K562 (cell line): ENCODE data around the gene FBLN2. TPM values are rescaled to one million over a fixed set of nuclear protein-coding genes. Genes with fewer than 3 reads are reported as not detected.
A peak's percentile ranks its signal among the peaks of the same experiment; 100 is the strongest.

ENCODE experiments used
- ATF7 ChIP-seq: fragments of 450-650 bp; IDR thresholded peaks from 2 replicates; pipeline ENCODE4 v1.7.1; 2014; ENCODE audit warnings: mild to moderate bottlenecking, moderate library complexity
- CBFA2T2 ChIP-seq: fragments of 450-650 bp; conservative IDR thresholded peaks from 2 replicates; pipeline ENCODE4 v1.6.1; 2017; ENCODE audit warnings: mild to moderate bottlenecking
- CHD4 ChIP-seq: fragments of 200-600 bp; sonication (generic); IDR thresholded peaks from 3 replicates; pipeline ENCODE4 v1.6.1; 2012; ENCODE audit warnings: low read depth, mild to moderate bottlenecking, mixed read lengths, low read length, inconsistent platforms; ENCODE audit not compliant: insufficient read depth, insufficient replicate concordance, poor library complexity, severe bottlenecking
- EGR1 ChIP-seq: fragments of 450-650 bp; conservative IDR thresholded peaks from 2 replicates; pipeline ENCODE4 v1.6.1; 2017; ENCODE audit warnings: mild to moderate bottlenecking
- ELF2 ChIP-seq: fragments of 250-450 bp; sonication (Bioruptor Pico); IDR thresholded peaks from 2 replicates; pipeline ENCODE4 v1.5.0; 2021; ENCODE audit warnings: mild to moderate bottlenecking
- ETS2 ChIP-seq: IDR thresholded peaks from 2 replicates; pipeline ENCODE4 v1.6.1; 2016; ENCODE audit warnings: borderline replicate concordance, missing genetic modification characterization, mild to moderate bottlenecking, moderate library complexity, missing compliant biosample characterization; ENCODE audit not compliant: poor library complexity, severe bottlenecking
- GTF2E2 ChIP-seq: fragments of 200-800 bp; sonication (Bioruptor generic); IDR thresholded peaks from 2 replicates; pipeline ENCODE4 v1.6.1; 2016; ENCODE audit warnings: missing genetic modification characterization, missing compliant biosample characterization
- KLF6 ChIP-seq: fragments of 250-450 bp; sonication (Bioruptor Pico); IDR thresholded peaks from 2 replicates; pipeline ENCODE4 v1.4.0; 2020; ENCODE audit warnings: mild to moderate bottlenecking, moderate library complexity, borderline replicate concordance
- NEUROD1 ChIP-seq: fragments of 150-350 bp; IDR thresholded peaks from 2 replicates; pipeline ENCODE4 v1.6.1; 2014; ENCODE audit warnings: borderline replicate concordance, low read length, low read depth; ENCODE audit not compliant: partially characterized antibody
- NFE2 ChIP-seq: IDR thresholded peaks from 2 replicates; pipeline ENCODE4 v1.6.1; 2014; ENCODE audit warnings: antibody characterized with exemption, low read depth
- NR2C2 ChIP-seq, 2 experiments: fragments of 200-800 bp in 1 of 2; sonication (Bioruptor generic) in 1 of 2; sonication (generic) in 1 of 2; formaldehyde crosslinking in 1 of 2; IDR thresholded peaks; 2 replicates each; pipeline versions ENCODE4 v1.6.1 to v1.8.0; 2016 to 2022; ENCODE audit warnings: mild to moderate bottlenecking in 1 of 2, missing compliant biosample characterization in 1 of 2, missing genetic modification characterization in 1 of 2, missing genetic modification reagents in 1 of 2
- STAT5B ChIP-seq: fragments of 250-450 bp; sonication (Bioruptor Pico); IDR thresholded peaks from 2 replicates; pipeline ENCODE4 v1.8.0; 2021; ENCODE audit warnings: mild to moderate bottlenecking, inconsistent platforms
- TEAD4 ChIP-seq, 2 experiments: sonication (generic) in 1 of 2; formaldehyde crosslinking in 1 of 2; IDR thresholded peaks; 2 replicates each; pipeline versions ENCODE4 v1.6.1 to v1.8.0; 2012 to 2022; ENCODE audit warnings: borderline replicate concordance in 1 of 2, inconsistent platforms in 1 of 2, low read length in 1 of 2, mild to moderate bottlenecking in 1 of 2, missing genetic modification reagents in 1 of 2
- YBX1 ChIP-seq: fragments of 450-650 bp; IDR thresholded peaks from 2 replicates; pipeline ENCODE4 v1.7.1; 2016; ENCODE audit warnings: mild to moderate bottlenecking
- ZNF224 ChIP-seq: sonication (generic); formaldehyde crosslinking; IDR thresholded peaks from 2 replicates; pipeline ENCODE4 v1.8.0; 2022; ENCODE audit warnings: mild to moderate bottlenecking, missing genetic modification reagents
- ZNF592 ChIP-seq: fragments of 450-650 bp; IDR thresholded peaks from 2 replicates; pipeline ENCODE4 v1.6.1; 2017; ENCODE audit warnings: antibody characterized with exemption, mild to moderate bottlenecking
- polyA plus RNA-seq, 8 experiments: library from polyadenylated mRNA; depleted of rRNA in 4 of 8; stranded (reverse) in 5 of 8; unstranded in 3 of 8; fragments of >200 nt; fragmentation: Nextera tagmentation in 2 of 8; fragmentation: Illumina TruSeq in 1 of 8; extraction: Ambion mirVana in 2 of 8; extraction: Trizol in 1 of 8; gene quantifications; 2 replicates each; pipeline versions ENCODE4 v1.2.1 to v1.2.3, GENCODE V29; 2011 to 2014; ENCODE audit warnings: inconsistent platforms in 1 of 8, missing spikeins in 1 of 8
- total RNA-seq, 7 experiments: library from RNA; depleted of rRNA in 6 of 7; stranded (reverse); fragments of >200 nt in 6 of 7; fragmentation: Illumina TruSeq in 2 of 7; extraction: Trizol in 2 of 7; gene quantifications; 2 replicates each; pipeline versions ENCODE4 v1.2.1 to v1.2.3, GENCODE V29; 2011 to 2021; ENCODE audit warnings: low replicate concordance in 1 of 7
- TF ChIP-seq, protein P1 (sequence below): fragments of 250-450 bp; sonication (Bioruptor Pico); IDR thresholded peaks from 2 replicates; pipeline ENCODE4 v1.8.0; 2021; ENCODE audit warnings: moderate library complexity, mild to moderate bottlenecking, inconsistent platforms
- TF ChIP-seq, protein P2 (sequence below): sonication (generic); formaldehyde crosslinking; IDR thresholded peaks from 2 replicates; pipeline ENCODE4 v1.8.1; 2022; ENCODE audit warnings: missing genetic modification reagents
- TF ChIP-seq, protein P3 (sequence below): sonication (generic); formaldehyde crosslinking; IDR thresholded peaks from 2 replicates; pipeline ENCODE4 v1.9.0; 2022; ENCODE audit warnings: mild to moderate bottlenecking, missing genetic modification reagents

Gene FBLN2
- total and polyA plus RNA-seq, 9 of the 15 experiments (the other 6 are each of a cell fraction or from before 2014, with no cell fraction given) = 0.03 to 0.10 (median 0.04) TPM; not detected in 6

- TF ChIP-seq, protein P1, sequence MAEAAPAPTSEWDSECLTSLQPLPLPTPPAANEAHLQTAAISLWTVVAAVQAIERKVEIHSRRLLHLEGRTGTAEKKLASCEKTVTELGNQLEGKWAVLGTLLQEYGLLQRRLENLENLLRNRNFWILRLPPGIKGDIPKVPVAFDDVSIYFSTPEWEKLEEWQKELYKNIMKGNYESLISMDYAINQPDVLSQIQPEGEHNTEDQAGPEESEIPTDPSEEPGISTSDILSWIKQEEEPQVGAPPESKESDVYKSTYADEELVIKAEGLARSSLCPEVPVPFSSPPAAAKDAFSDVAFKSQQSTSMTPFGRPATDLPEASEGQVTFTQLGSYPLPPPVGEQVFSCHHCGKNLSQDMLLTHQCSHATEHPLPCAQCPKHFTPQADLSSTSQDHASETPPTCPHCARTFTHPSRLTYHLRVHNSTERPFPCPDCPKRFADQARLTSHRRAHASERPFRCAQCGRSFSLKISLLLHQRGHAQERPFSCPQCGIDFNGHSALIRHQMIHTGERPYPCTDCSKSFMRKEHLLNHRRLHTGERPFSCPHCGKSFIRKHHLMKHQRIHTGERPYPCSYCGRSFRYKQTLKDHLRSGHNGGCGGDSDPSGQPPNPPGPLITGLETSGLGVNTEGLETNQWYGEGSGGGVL (CRISPR knock-in tag) = no peak
- TF ChIP-seq NR2C2 (CRISPR knock-in tag; IDR thresholded peaks at IDR 0.05) (no peak), NR2C2 (tag; IDR thresholded peaks at IDR 0.05) (no peak), ATF7 (peak; percentile 96), NEUROD1 (no peak), EGR1 (no peak), ETS2 (tag) (no peak), CHD4 (no peak), KLF6 (no peak), CBFA2T2 (no peak), ZNF592 (no peak), GTF2E2 (tag) (no peak), YBX1 (peak; percentile 72; the same call in 1 of the 2 replicates), TEAD4 (IDR thresholded peaks at IDR 0.05; ENCODE audit: low read length) (0 out of 2 replicates have a peak, but pooled peaks have one; percentile 44), TEAD4 (CRISPR knock-in tag; IDR thresholded peaks at IDR 0.05; ENCODE audit: borderline replicate concordance) (no peak), NFE2 (peak; percentile 16; the same call in 1 of the 2 replicates), STAT5B (no peak), ELF2 (CRISPR knock-in tag) (no peak), ZNF224 (CRISPR knock-in tag) (no peak)
- TF ChIP-seq, protein P2, sequence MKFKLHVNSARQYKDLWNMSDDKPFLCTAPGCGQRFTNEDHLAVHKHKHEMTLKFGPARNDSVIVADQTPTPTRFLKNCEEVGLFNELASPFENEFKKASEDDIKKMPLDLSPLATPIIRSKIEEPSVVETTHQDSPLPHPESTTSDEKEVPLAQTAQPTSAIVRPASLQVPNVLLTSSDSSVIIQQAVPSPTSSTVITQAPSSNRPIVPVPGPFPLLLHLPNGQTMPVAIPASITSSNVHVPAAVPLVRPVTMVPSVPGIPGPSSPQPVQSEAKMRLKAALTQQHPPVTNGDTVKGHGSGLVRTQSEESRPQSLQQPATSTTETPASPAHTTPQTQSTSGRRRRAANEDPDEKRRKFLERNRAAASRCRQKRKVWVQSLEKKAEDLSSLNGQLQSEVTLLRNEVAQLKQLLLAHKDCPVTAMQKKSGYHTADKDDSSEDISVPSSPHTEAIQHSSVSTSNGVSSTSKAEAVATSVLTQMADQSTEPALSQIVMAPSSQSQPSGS (CRISPR knock-in tag) = peak; percentile 71; the same call in 1 of the 2 replicates
- TF ChIP-seq, protein P3, sequence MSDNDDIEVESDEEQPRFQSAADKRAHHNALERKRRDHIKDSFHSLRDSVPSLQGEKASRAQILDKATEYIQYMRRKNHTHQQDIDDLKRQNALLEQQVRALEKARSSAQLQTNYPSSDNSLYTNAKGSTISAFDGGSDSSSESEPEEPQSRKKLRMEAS (CRISPR knock-in tag) = peak; percentile 28; the same call in 1 of the 2 replicates
Measured at GRCh38 chr3:13579063-13579462, 30.1 kb downstream of the FBLN2 start (continued).
